ENCODE data around the gene CNTRL. TPM values are rescaled to one million over a fixed set of nuclear protein-coding genes. Genes with fewer than 3 reads are reported as not detected.

Gene CNTRL
- polyA plus RNA-seq, 1 donor from 2014 or later = 16.0 TPM

DNA sequence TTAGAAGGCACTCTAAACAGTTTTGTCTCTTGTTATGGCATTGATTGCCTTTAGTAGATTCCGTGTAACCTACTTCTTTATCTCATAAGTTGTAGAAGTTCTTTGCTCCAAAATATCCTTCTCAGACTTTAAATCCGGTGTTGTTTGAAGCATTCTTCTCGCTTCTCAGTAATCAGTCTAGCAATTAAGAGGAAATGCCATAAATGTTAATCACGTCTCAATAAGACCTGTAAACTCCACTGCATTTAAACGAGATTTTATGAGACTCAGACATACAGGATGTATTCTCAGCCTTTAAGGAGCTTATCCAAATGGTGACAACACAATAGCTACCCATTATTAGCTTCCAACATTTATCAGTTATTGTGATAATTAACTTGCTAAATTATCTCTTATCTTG lies 16.9 kb upstream of the CNTRL start:
- Histone ChIP-seq H3K27me3 (ENCODE audit: insufficient read depth, low read depth, low read length) (no peaks in the 10 kb centered on the region), H4K20me1 (ENCODE audit: insufficient read depth) (no peaks in the 10 kb centered on the region), H3K4me3 (ENCODE audit: low read length) (no peak overlapping the region), H3K9ac (ENCODE audit: low read length) (no peak overlapping the region), H3K9me2 (ENCODE audit: insufficient read depth, low read length) (no peaks in the 10 kb centered on the region), H3K36me3 (ENCODE audit: insufficient read depth, low read length) (no peaks in the 10 kb centered on the region), H3K9me3 (ENCODE audit: low read length) (no peaks in the 10 kb centered on the region), H3F3A (ENCODE audit: insufficient read depth, low read length, poor library complexity, severe bottlenecking) (no peaks in the 10 kb centered on the region), H2AFZ (ENCODE audit: low read depth, low read length) (no peak overlapping the region), H3K4me2 (ENCODE audit: low read length) (no peak overlapping the region), H3K79me2 (replicated peaks; ENCODE audit: insufficient read depth, low read length) (no peaks in the 10 kb centered on the region), H3K27ac (ENCODE audit: low read length) (no peak overlapping the region)
- TF ChIP-seq RAD21 (conservative IDR thresholded peaks at IDR 0.05) = no peak
- no peak for TF ChIP-seq MXI1 (conservative IDR thresholded peaks at IDR 0.05; ENCODE audit: poor library complexity, severe bottlenecking)
- TF ChIP-seq, protein P1, sequence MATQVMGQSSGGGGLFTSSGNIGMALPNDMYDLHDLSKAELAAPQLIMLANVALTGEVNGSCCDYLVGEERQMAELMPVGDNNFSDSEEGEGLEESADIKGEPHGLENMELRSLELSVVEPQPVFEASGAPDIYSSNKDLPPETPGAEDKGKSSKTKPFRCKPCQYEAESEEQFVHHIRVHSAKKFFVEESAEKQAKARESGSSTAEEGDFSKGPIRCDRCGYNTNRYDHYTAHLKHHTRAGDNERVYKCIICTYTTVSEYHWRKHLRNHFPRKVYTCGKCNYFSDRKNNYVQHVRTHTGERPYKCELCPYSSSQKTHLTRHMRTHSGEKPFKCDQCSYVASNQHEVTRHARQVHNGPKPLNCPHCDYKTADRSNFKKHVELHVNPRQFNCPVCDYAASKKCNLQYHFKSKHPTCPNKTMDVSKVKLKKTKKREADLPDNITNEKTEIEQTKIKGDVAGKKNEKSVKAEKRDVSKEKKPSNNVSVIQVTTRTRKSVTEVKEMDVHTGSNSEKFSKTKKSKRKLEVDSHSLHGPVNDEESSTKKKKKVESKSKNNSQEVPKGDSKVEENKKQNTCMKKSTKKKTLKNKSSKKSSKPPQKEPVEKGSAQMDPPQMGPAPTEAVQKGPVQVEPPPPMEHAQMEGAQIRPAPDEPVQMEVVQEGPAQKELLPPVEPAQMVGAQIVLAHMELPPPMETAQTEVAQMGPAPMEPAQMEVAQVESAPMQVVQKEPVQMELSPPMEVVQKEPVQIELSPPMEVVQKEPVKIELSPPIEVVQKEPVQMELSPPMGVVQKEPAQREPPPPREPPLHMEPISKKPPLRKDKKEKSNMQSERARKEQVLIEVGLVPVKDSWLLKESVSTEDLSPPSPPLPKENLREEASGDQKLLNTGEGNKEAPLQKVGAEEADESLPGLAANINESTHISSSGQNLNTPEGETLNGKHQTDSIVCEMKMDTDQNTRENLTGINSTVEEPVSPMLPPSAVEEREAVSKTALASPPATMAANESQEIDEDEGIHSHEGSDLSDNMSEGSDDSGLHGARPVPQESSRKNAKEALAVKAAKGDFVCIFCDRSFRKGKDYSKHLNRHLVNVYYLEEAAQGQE (IDR thresholded peaks at IDR 0.05; ENCODE audit: borderline replicate concordance) = no peak
- no peak for TF ChIP-seq EZH2 (IDR thresholded peaks at IDR 0.05; ENCODE audit: borderline replicate concordance, insufficient read depth, low read length, poor library complexity, severe bottlenecking)
- TF ChIP-seq, protein P2, sequence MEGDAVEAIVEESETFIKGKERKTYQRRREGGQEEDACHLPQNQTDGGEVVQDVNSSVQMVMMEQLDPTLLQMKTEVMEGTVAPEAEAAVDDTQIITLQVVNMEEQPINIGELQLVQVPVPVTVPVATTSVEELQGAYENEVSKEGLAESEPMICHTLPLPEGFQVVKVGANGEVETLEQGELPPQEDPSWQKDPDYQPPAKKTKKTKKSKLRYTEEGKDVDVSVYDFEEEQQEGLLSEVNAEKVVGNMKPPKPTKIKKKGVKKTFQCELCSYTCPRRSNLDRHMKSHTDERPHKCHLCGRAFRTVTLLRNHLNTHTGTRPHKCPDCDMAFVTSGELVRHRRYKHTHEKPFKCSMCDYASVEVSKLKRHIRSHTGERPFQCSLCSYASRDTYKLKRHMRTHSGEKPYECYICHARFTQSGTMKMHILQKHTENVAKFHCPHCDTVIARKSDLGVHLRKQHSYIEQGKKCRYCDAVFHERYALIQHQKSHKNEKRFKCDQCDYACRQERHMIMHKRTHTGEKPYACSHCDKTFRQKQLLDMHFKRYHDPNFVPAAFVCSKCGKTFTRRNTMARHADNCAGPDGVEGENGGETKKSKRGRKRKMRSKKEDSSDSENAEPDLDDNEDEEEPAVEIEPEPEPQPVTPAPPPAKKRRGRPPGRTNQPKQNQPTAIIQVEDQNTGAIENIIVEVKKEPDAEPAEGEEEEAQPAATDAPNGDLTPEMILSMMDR (IDR thresholded peaks at IDR 0.05; ENCODE audit: poor library complexity, severe bottlenecking) = no peak
- TF ChIP-seq SMC3 (conservative IDR thresholded peaks at IDR 0.05; ENCODE audit: poor library complexity) = no peak
- TF ChIP-seq TAF1 (IDR thresholded peaks at IDR 0.05; ENCODE audit: low read depth) = no peak
- TF ChIP-seq EP300 (conservative IDR thresholded peaks at IDR 0.05; ENCODE audit: poor library complexity, severe bottlenecking) = no peak
- TF ChIP-seq POLR2AphosphoS5 (IDR thresholded peaks at IDR 0.05) = no peak

DNA sequence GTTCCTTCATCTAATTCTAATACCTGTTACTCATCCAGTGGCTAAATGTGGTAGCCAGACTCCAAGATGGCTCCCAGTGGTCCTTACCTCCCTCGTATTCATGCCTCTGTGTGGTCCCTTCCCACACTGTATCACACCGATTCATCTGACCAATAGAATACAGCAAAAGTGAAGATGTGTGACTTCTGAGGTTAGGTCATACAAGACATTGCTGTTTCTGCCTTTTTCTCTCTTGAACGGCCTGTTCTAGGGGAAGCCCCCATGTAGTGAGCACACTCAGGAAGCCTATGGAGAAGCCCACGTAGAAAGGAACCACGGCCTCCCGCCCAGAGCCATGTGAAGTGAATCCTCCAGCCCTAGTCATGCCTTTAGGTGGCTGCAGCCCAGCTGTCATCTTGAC lies 15.2 kb upstream of the CNTRL start:
- Histone ChIP-seq H4K20me1 (ENCODE audit: insufficient read depth) (no peaks in the 10 kb centered on the region), H3K27ac (ENCODE audit: low read length) (no peak overlapping the region), H3F3A (ENCODE audit: insufficient read depth, low read length, poor library complexity, severe bottlenecking) (no peaks in the 10 kb centered on the region), H3K79me2 (replicated peaks; ENCODE audit: insufficient read depth, low read length) (no peaks in the 10 kb centered on the region), H3K4me3 (ENCODE audit: low read length) (no peak overlapping the region), H3K9me3 (ENCODE audit: low read length) (no peaks in the 10 kb centered on the region), H3K36me3 (ENCODE audit: insufficient read depth, low read length) (no peaks in the 10 kb centered on the region), H3K27me3 (ENCODE audit: insufficient read depth, low read depth, low read length) (no peaks in the 10 kb centered on the region), H3K9ac (ENCODE audit: low read length) (no peak overlapping the region), H3K4me2 (ENCODE audit: low read length) (no peak overlapping the region), H2AFZ (ENCODE audit: low read depth, low read length) (no peak overlapping the region), H3K9me2 (ENCODE audit: insufficient read depth, low read length) (no peaks in the 10 kb centered on the region)
- TF ChIP-seq TAF1 (IDR thresholded peaks at IDR 0.05; ENCODE audit: low read depth) (no peak), EZH2 (IDR thresholded peaks at IDR 0.05; ENCODE audit: borderline replicate concordance, insufficient read depth, low read length, poor library complexity, severe bottlenecking) (no peak), POLR2AphosphoS5 (IDR thresholded peaks at IDR 0.05) (no peak), EP300 (conservative IDR thresholded peaks at IDR 0.05; ENCODE audit: poor library complexity, severe bottlenecking) (no peak), MXI1 (conservative IDR thresholded peaks at IDR 0.05; ENCODE audit: poor library complexity, severe bottlenecking) (no peak), RAD21 (conservative IDR thresholded peaks at IDR 0.05) (no peak), SMC3 (conservative IDR thresholded peaks at IDR 0.05; ENCODE audit: poor library complexity) (no peak)
- TF ChIP-seq, protein P2 (IDR thresholded peaks at IDR 0.05; ENCODE audit: poor library complexity, severe bottlenecking) = no peak
- TF ChIP-seq, protein P1 (IDR thresholded peaks at IDR 0.05; ENCODE audit: borderline replicate concordance) = no peak

Measured in neural cell (in vitro differentiated cells).